Endothelial cell of umbilical vein (primary cell): ENCODE results near the gene DDX4. TPM values are rescaled to one million over a fixed set of nuclear protein-coding genes. Genes with fewer than 3 reads are reported as not detected.

ENCODE experiments used
- BruUV-seq: library from RNA; stranded (reverse); fragments of 400-500 nt; replicated peaks from 2 replicates; lab custom pipeline; 2021; lab: Mats Ljungman, UMichigan
- CTCF ChIA-PET: fragments of 300-600, 350-600 bp; sonication (Branson Sonifier 250); formaldehyde crosslinking; loops from one replicate; lab custom pipeline; 2021; ENCODE audit warnings: antibody characterized with exemption, inconsistent platforms; lab: Charles Lee
- POLR2A ChIA-PET: fragments of 300-600, 350-600 bp; sonication (Branson Sonifier 250); formaldehyde crosslinking; loops from one replicate; lab custom pipeline; 2021; ENCODE audit warnings: antibody characterized with exemption, inconsistent platforms; lab: Charles Lee
- DNase-seq: peaks from one replicate; pipeline ENCODE4 v3.0.0-alpha.2; 2011; ENCODE audit warnings: low read depth, low spot score
- FAIRE-seq: peaks from 2 replicates; lab custom pipeline; 2011; peaks lifted over from hg19 to GRCh38; lab: Jason Lieb, UNC
- H2AFZ ChIP-seq: 2 replicates; pipeline ENCODE4 v1.6.0; 2012; ENCODE audit warnings: low read depth, low read length, control low read depth, inconsistent platforms
- H3K27ac ChIP-seq: 2 replicates; pipeline ENCODE4 v1.5.1; 2011; ENCODE audit warnings: low read depth, mild to moderate bottlenecking, control low read depth, low read length, moderate library complexity; ENCODE audit not compliant: insufficient read depth
- H3K27me3 ChIP-seq, 2 experiments: 2 replicates each; pipeline versions ENCODE4 v1.6.0 to v1.6.1; 2011; ENCODE audit warnings: low read length in 2 of 2, mixed read lengths in 1 of 2; ENCODE audit not compliant: control insufficient read depth in 2 of 2, insufficient read depth in 2 of 2
- H3K36me3 ChIP-seq, 2 experiments: 2 replicates in 1 of 2; 3 replicates in 1 of 2; pipeline ENCODE4 v1.5.1; 2011; ENCODE audit warnings: low read length in 2 of 2, mild to moderate bottlenecking in 1 of 2, moderate library complexity in 1 of 2; ENCODE audit not compliant: control insufficient read depth in 2 of 2, insufficient read depth in 2 of 2; ENCODE audit errors: extremely low read depth in 1 of 2
- H3K4me1 ChIP-seq: 3 replicates; pipeline ENCODE4 v1.5.1; 2011; ENCODE audit warnings: mild to moderate bottlenecking, low read length; ENCODE audit not compliant: control insufficient read depth, insufficient read depth; ENCODE audit errors: extremely low read depth
- H3K4me2 ChIP-seq: 2 replicates; pipeline ENCODE4 v1.6.1; 2011; ENCODE audit warnings: low read length, control low read depth, mixed read lengths; ENCODE audit not compliant: insufficient read depth
- H3K4me3 ChIP-seq, 3 experiments: fragments of 200-600 bp in 1 of 3; sonication (generic), shearing (Covaris generic) in 1 of 3; replicated peaks in 1 of 3; 2 replicates each; pipeline ENCODE4 v1.5.1; 2011 to 2016; ENCODE audit warnings: control low read depth in 3 of 3, low read length in 3 of 3, mild to moderate bottlenecking in 2 of 3, inconsistent platforms in 1 of 3, low read depth in 1 of 3, moderate library complexity in 1 of 3; ENCODE audit not compliant: insufficient read depth in 1 of 3
- H3K79me2 ChIP-seq: 2 replicates; pipeline ENCODE4 v1.6.0; 2012; ENCODE audit warnings: low read length, inconsistent platforms; ENCODE audit not compliant: control insufficient read depth, insufficient read depth
- H3K9ac ChIP-seq: replicated peaks from 2 replicates; pipeline ENCODE3; 2011; ENCODE audit warnings: low read length, control low read depth; ENCODE audit not compliant: insufficient read depth; ENCODE audit errors: extremely low read depth
- H3K9me1 ChIP-seq: replicated peaks from 3 replicates; pipeline ENCODE4 v1.6.0; 2011; ENCODE audit warnings: mild to moderate bottlenecking, low read length; ENCODE audit not compliant: control insufficient read depth, insufficient read depth; ENCODE audit errors: extremely low read depth
- H3K9me3 ChIP-seq: replicated peaks from 2 replicates; pipeline ENCODE4 v1.5.1; 2012; ENCODE audit warnings: low read length, inconsistent platforms; ENCODE audit not compliant: control insufficient read depth, insufficient read depth
- H4K20me1 ChIP-seq: replicated peaks from 2 replicates; pipeline ENCODE3; 2011; ENCODE audit warnings: mild to moderate bottlenecking, low read length; ENCODE audit not compliant: control insufficient read depth, insufficient read depth; ENCODE audit errors: extremely low read depth
- EZH2 ChIP-seq: IDR thresholded peaks from 2 replicates; pipeline ENCODE4 v1.6.1; 2012; ENCODE audit warnings: borderline replicate concordance, low read depth, mild to moderate bottlenecking, moderate library complexity, low read length, inconsistent platforms; ENCODE audit not compliant: severe bottlenecking
- FOS ChIP-seq: IDR thresholded peaks from 2 replicates; pipeline ENCODE4 v1.6.1; 2011; ENCODE audit warnings: mild to moderate bottlenecking, low read length, moderate library complexity, borderline replicate concordance; ENCODE audit not compliant: insufficient read depth
- GATA2 ChIP-seq: IDR thresholded peaks from 2 replicates; pipeline ENCODE4 v1.7.0; 2011; ENCODE audit warnings: low read depth, mild to moderate bottlenecking, moderate library complexity, mixed read lengths, low read length; ENCODE audit not compliant: insufficient read length, insufficient read depth
- JUN ChIP-seq: IDR thresholded peaks from 2 replicates; pipeline ENCODE4 v1.6.1; 2011; ENCODE audit warnings: borderline replicate concordance, low read depth; ENCODE audit not compliant: insufficient read length, insufficient read depth
- POLR2AphosphoS5 ChIP-seq: IDR thresholded peaks from 2 replicates; pipeline ENCODE4 v1.6.1; 2012; ENCODE audit warnings: low read depth, mild to moderate bottlenecking, control low read depth, low read length, moderate library complexity; ENCODE audit not compliant: insufficient read depth
- dilution Hi-C: fragments of 300-500 bp; cut with MboI; formaldehyde crosslinking; loops from one replicate; pipeline ENCODE4 v1.15.0; 2019; ENCODE audit warnings: low sequenced_read_pairs; ENCODE audit not compliant: extremely low pct_ligation_motif_present
- intact Hi-C: fragments of 100-400 bp; cut with micrococcal nuclease; formaldehyde crosslinking; loops from one replicate; pipeline ENCODE4 v1.10.0; 2022
- polyA plus RNA-seq, 4 experiments: library from polyadenylated mRNA; depleted of rRNA in 3 of 4; stranded (reverse) in 3 of 4; unstranded in 1 of 4; fragments of >200 nt; gene quantifications; 2 replicates each; pipeline versions ENCODE4 v1.2.1 to v1.2.3, GENCODE V29; 2011 to 2012; ENCODE audit warnings: missing spikeins in 1 of 4
- total RNA-seq: library from RNA; stranded (reverse); gene quantifications from 2 replicates; pipeline ENCODE4 v1.2.3, GENCODE V29; 2021
- TF ChIP-seq, protein P1 (sequence below), 2 donors: IDR thresholded peaks; 1 replicate in 1 of 2; 2 replicates in 1 of 2; pipeline ENCODE4 v1.5.1; 2011; ENCODE audit warnings: low read length in 2 of 2, mild to moderate bottlenecking in 2 of 2, moderate library complexity in 2 of 2, control low read depth in 1 of 2, inconsistent platforms in 1 of 2, low read depth in 1 of 2; ENCODE audit not compliant: insufficient read depth in 1 of 2; ENCODE audit errors: extremely low read depth in 1 of 2
- TF ChIP-seq, protein P2 (sequence below): IDR thresholded peaks from 2 replicates; pipeline ENCODE4 v1.6.1; 2011; ENCODE audit not compliant: insufficient read depth, insufficient read length

Gene DDX4
- total and polyA plus RNA-seq, 2 donors (not counting 3 experiments of a cell fraction or from before 2014, with no cell fraction given): not detected

DNA sequence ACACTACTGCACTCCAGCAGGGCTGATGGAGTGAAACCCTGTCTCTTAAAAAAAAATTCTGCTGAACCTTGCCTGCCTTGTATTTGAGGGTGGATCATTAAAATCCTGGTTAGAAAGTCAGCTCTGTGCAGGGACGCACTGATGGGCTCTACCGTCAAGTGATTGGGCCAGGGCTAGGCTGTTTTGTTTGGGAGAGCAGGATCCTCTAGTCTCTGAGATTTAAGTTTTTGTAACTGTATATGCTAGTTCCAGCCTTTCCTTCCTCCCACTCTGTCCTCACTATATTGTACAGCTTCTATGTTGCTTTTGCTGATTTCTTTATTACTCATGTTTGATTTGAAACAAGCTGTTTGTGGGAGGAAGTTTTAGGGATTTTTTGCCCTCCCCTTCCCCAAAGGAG lies 11.5 kb downstream of the DDX4 start:
- Histone ChIP-seq H3K4me1 (no peaks in the 10 kb centered on the region), H3K9me1 (no peaks in the 10 kb centered on the region), H3K79me2 (no peaks in the 10 kb centered on the region), H3K36me3 (no peaks in the 10 kb centered on the region), H4K20me1 (no peaks in the 10 kb centered on the region), H3K9ac (no peak overlapping the region), H3K27ac (no peak overlapping the region), H3K27me3 (no peaks in the 10 kb centered on the region), H3K9me3 (no peaks in the 10 kb centered on the region), H3K4me2 (no peak overlapping the region), H2AFZ (no peak overlapping the region), H3K4me3 (no peak overlapping the region)
- DNase-seq (no peak), FAIRE-seq (no peak)
- intact Hi-C loops (no loop called here), dilution Hi-C loops (no loop called here)
- ChIA-PET POLR2A (interaction anchor here (0.7 kb wide), 1 partner anchor 106 kb away, joined by 3 read pairs; no protein-coding TSS in a partner anchor), CTCF (interaction anchor here (0.7 to 1.8 kb wide), 2 partner anchors 10 to 34 kb away, joined by 3 to 6 read pairs; no protein-coding TSS in a partner anchor)
- no TSS peak for BruUV-seq
- no peak for TF ChIP-seq EZH2
- TF ChIP-seq POLR2AphosphoS5: no peak
- TF ChIP-seq FOS: no peak
- TF ChIP-seq JUN: no peak
- TF ChIP-seq, protein P1, sequence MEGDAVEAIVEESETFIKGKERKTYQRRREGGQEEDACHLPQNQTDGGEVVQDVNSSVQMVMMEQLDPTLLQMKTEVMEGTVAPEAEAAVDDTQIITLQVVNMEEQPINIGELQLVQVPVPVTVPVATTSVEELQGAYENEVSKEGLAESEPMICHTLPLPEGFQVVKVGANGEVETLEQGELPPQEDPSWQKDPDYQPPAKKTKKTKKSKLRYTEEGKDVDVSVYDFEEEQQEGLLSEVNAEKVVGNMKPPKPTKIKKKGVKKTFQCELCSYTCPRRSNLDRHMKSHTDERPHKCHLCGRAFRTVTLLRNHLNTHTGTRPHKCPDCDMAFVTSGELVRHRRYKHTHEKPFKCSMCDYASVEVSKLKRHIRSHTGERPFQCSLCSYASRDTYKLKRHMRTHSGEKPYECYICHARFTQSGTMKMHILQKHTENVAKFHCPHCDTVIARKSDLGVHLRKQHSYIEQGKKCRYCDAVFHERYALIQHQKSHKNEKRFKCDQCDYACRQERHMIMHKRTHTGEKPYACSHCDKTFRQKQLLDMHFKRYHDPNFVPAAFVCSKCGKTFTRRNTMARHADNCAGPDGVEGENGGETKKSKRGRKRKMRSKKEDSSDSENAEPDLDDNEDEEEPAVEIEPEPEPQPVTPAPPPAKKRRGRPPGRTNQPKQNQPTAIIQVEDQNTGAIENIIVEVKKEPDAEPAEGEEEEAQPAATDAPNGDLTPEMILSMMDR (IDR thresholded peaks at IDR 0.05; ENCODE audit: extremely low read depth in 1 of 2, insufficient read depth in 1 of 2, low read depth in 1 of 2, low read length in 2 of 2): no peak
- TF ChIP-seq GATA2: no peak
- TF ChIP-seq, protein P2, sequence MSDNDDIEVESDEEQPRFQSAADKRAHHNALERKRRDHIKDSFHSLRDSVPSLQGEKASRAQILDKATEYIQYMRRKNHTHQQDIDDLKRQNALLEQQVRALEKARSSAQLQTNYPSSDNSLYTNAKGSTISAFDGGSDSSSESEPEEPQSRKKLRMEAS: no peak
